HUES6 (cell line): ENCODE measurements around the gene DFFB.

Experiments
- H3K27ac ChIP-seq: 2 replicates; pipeline ENCODE4 v1.7.0; 2013; ENCODE audit warnings: low read depth, mild to moderate bottlenecking, low read length, inconsistent platforms
- H3K27me3 ChIP-seq: 2 replicates; pipeline ENCODE4 v1.6.1; 2013; ENCODE audit warnings: low read length; ENCODE audit not compliant: control insufficient read depth, insufficient read depth
- H3K36me3 ChIP-seq: 2 replicates; pipeline ENCODE4 v1.6.1; 2013; ENCODE audit warnings: low read length; ENCODE audit not compliant: control insufficient read depth, insufficient read depth
- H3K4me1 ChIP-seq: 2 replicates; pipeline ENCODE4 v1.6.1; 2013; ENCODE audit warnings: low read length; ENCODE audit not compliant: control insufficient read depth, insufficient read depth
- H3K4me3 ChIP-seq: 2 replicates; pipeline ENCODE4 v1.5.1; 2013; ENCODE audit warnings: low read depth, low read length
- H3K9ac ChIP-seq: one replicate; pipeline ENCODE4 v1.6.1; 2013; ENCODE audit warnings: mild to moderate bottlenecking, low read length
- H3K9me3 ChIP-seq: 2 replicates; pipeline ENCODE4 v1.6.1; 2013; ENCODE audit warnings: low read depth, low read length; ENCODE audit not compliant: control insufficient read depth, insufficient read depth

The DFFB gene

GRCh38 chr1:3852091-3852490 is 5.2 kb upstream of the DFFB start:
- Histone ChIP-seq H3K27ac (no peak overlapping the region), H3K4me3 (no peak overlapping the region), H3K9ac (no peak overlapping the region), H3K36me3 (peaks cover 26% of the 10 kb centered on the region), H3K4me1 (peaks cover 3% of the 10 kb centered on the region; the same call in 1 of the 2 replicates), H3K27me3 (no peaks in the 10 kb centered on the region), H3K9me3 (no peaks in the 10 kb centered on the region)

GRCh38 chr1:3852711-3853485 is 4.4 kb upstream of the DFFB start:
- Histone ChIP-seq H3K9me3 (no peaks in the 10 kb centered on the region), H3K4me1 (peaks cover 4% of the 10 kb centered on the region; the same call in 1 of the 2 replicates), H3K36me3 (peaks cover 21% of the 10 kb centered on the region), H3K27ac (no peak overlapping the region), H3K27me3 (peaks cover 4% of the 10 kb centered on the region; the same call in 1 of the 2 replicates), H3K9ac (no peak overlapping the region), H3K4me3 (no peak overlapping the region)

GRCh38 chr1:3857791-3858129 is 484 bp downstream of the DFFB start:
- Histone ChIP-seq H3K27me3 (peaks cover 21% of the 10 kb centered on the region; the same call in 1 of the 2 replicates), H3K9ac (peak overlapping the region; percentile 35), H3K4me3 (peak overlapping the region; percentile 94), H3K36me3 (no peaks in the 10 kb centered on the region), H3K9me3 (no peaks in the 10 kb centered on the region), H3K4me1 (peaks cover 19% of the 10 kb centered on the region; the same call in 1 of the 2 replicates), H3K27ac (no peak overlapping the region)

- Histone ChIP-seq H3K4me1 (peaks cover 19% of the 10 kb centered on the region; the same call in 1 of the 2 replicates), H3K36me3 (no peaks in the 10 kb centered on the region), H3K9me3 (no peaks in the 10 kb centered on the region), H3K27ac (no peak overlapping the region), H3K27me3 (peaks cover 21% of the 10 kb centered on the region; the same call in 1 of the 2 replicates), H3K9ac (no peak overlapping the region), H3K4me3 (peak overlapping the region; percentile 94)
Measured at GRCh38 chr1:3858231-3858981, 1.1 kb downstream of the DFFB start.

GRCh38 chr1:3863231-3863935 is 6.1 kb downstream of the DFFB start:
- H3K36me3 ChIP-seq = 0 out of 2 replicates have a peak, but pooled peaks cover 3% of the 10 kb centered on the region

GRCh38 chr1:3864884-3865283 is 7.6 kb downstream of the DFFB start:
- Histone ChIP-seq H3K9me3 (no peaks in the 10 kb centered on the region), H3K4me1 (peaks cover 5% of the 10 kb centered on the region; the same call in 1 of the 2 replicates), H3K9ac (no peak overlapping the region), H3K27ac (no peak overlapping the region), H3K4me3 (no peak overlapping the region), H3K27me3 (no peaks in the 10 kb centered on the region), H3K36me3 (0 out of 2 replicates have a peak, but pooled peaks cover 5% of the 10 kb centered on the region)

More at GRCh38 chr1:3863231-3863935, 6.1 kb downstream of the DFFB start:
- H3K4me3 ChIP-seq = no peak overlapping the region
- peaks cover 12% of the 10 kb centered on the region; the same call in 1 of the 2 replicates for H3K27me3 ChIP-seq
- H3K9ac ChIP-seq = no peak overlapping the region
- H3K9me3 ChIP-seq = no peaks in the 10 kb centered on the region
- H3K27ac ChIP-seq = no peak overlapping the region
- peaks cover 10% of the 10 kb centered on the region; the same call in 1 of the 2 replicates for H3K4me1 ChIP-seq

GRCh38 chr1:3865606-3866160 is 8.4 kb downstream of the DFFB start:
- H3K36me3 ChIP-seq = 0 out of 2 replicates have a peak, but pooled peaks cover 5% of the 10 kb centered on the region
- H3K4me1 ChIP-seq = peaks cover 11% of the 10 kb centered on the region; the same call in 1 of the 2 replicates
- H3K27ac ChIP-seq = no peak overlapping the region
- no peak overlapping the region for H3K9ac ChIP-seq
- no peaks in the 10 kb centered on the region for H3K9me3 ChIP-seq
- no peaks in the 10 kb centered on the region for H3K27me3 ChIP-seq
- H3K4me3 ChIP-seq = no peak overlapping the region

GRCh38 chr1:3868464-3869006 is 11.3 kb downstream of the DFFB start:
- no peak overlapping the region for H3K4me3 ChIP-seq
- H3K9ac ChIP-seq = no peak overlapping the region
- peaks cover 11% of the 10 kb centered on the region; the same call in 1 of the 2 replicates for H3K4me1 ChIP-seq
- no peak overlapping the region for H3K27ac ChIP-seq
- H3K36me3 ChIP-seq = peaks cover 12% of the 10 kb centered on the region; the same call in 1 of the 2 replicates
- H3K9me3 ChIP-seq = no peaks in the 10 kb centered on the region
- H3K27me3 ChIP-seq = no peaks in the 10 kb centered on the region

- Histone ChIP-seq H3K9ac (no peak overlapping the region), H3K4me1 (peaks cover 11% of the 10 kb centered on the region; the same call in 1 of the 2 replicates), H3K36me3 (peaks cover 20% of the 10 kb centered on the region; the same call in 1 of the 2 replicates), H3K27me3 (no peaks in the 10 kb centered on the region), H3K27ac (no peak overlapping the region), H3K9me3 (no peaks in the 10 kb centered on the region), H3K4me3 (no peak overlapping the region)
Measured at GRCh38 chr1:3869751-3870301, 12.6 kb downstream of the DFFB start.

- Histone ChIP-seq H3K27me3 (no peaks in the 10 kb centered on the region), H3K9me3 (no peaks in the 10 kb centered on the region), H3K4me1 (peaks cover 11% of the 10 kb centered on the region; the same call in 1 of the 2 replicates), H3K36me3 (peaks cover 21% of the 10 kb centered on the region; the same call in 1 of the 2 replicates), H3K27ac (no peak overlapping the region), H3K9ac (no peak overlapping the region), H3K4me3 (no peak overlapping the region)
Measured at GRCh38 chr1:3871451-3871805, 14.2 kb downstream of the DFFB start.
